GM18498 (cell line): Measurements from ENCODE around the gene OTUB2.

Experiments used
- ATAC-seq: cut with Tn5 transposase; IDR thresholded peaks from one replicate; pipeline ENCODE4 v1.9.1; 2021; ENCODE audit warnings: mild to moderate bottlenecking, moderate library complexity; ENCODE audit not compliant: unreplicated experiment

OTUB2 gene

DNA sequence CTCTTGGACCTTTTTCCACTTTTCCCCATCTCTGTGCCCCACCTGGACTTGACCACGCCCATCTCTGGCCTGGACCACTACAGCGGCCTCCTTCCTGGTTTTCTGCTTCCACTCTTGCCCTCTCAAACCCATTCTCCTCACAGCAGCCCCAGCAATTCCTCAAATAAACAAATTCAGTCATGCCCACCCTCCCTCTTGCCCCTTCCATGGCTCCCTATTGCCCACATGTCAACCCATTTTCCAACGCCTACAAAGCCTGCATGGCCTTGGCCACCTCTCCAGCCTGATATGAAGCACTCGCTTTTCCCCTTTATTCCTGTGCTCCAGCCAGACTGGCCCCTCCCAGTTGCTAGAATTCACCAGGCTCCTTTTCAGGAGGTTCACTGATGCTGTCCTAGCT is 5.9 kb upstream of the OTUB2 start:
- ATAC-seq: no peak

DNA sequence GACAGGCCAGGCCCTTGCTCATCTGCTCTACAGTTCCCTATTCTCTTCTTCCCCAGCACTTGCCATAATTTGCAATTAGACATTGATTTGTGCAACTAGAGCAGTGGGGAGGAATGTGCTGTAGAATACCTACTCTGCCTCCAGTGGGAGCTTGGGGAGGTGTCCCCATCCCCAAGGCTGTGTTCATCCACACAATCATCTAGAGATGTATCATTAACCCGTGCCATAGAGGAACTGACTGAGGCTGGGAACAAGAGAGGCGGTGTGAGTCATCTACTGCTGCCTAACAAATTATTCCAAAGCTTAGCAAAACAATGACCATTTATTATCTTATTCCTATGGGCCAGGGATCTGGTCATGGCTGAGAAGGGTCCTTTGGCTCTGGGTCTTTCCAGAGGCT is 5.1 kb upstream of the OTUB2 start:
- ATAC-seq: no peak

DNA sequence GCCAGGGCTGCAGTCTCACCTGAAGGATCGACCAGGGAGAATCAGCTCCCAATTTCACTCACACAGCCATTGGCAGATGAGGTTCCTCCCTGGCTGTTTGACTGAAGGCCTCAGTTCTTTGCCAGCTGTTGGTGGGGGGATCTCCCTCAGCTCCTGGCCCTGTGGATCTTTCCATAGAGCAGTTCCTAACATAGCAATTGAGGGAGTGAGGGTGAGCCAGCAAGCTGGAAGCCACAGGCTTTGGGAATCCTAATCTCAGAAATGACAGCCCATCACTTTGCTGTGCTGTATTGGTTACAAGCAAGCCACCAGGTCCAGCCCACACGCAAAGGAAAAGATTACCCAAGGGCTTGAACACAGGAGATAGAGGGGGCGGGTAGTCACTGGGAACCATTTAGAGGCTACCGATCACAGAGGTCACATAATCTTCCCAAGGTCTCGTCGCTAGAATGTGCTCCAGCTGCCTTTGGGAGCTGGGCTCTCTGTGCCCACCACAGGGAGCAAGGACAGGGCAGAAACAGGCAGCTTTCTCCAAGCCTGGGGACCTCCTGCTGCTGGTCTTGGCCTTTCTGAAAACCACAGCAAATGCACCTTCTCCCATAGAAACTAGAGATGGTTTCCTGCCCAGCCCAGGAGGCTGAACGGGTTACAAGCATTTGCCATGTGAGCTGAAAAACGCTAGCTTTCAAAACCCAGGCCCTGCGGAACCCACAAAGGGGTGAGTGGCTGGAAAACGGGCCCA is 4.6 kb upstream of the OTUB2 start:
- no peak for ATAC-seq

DNA sequence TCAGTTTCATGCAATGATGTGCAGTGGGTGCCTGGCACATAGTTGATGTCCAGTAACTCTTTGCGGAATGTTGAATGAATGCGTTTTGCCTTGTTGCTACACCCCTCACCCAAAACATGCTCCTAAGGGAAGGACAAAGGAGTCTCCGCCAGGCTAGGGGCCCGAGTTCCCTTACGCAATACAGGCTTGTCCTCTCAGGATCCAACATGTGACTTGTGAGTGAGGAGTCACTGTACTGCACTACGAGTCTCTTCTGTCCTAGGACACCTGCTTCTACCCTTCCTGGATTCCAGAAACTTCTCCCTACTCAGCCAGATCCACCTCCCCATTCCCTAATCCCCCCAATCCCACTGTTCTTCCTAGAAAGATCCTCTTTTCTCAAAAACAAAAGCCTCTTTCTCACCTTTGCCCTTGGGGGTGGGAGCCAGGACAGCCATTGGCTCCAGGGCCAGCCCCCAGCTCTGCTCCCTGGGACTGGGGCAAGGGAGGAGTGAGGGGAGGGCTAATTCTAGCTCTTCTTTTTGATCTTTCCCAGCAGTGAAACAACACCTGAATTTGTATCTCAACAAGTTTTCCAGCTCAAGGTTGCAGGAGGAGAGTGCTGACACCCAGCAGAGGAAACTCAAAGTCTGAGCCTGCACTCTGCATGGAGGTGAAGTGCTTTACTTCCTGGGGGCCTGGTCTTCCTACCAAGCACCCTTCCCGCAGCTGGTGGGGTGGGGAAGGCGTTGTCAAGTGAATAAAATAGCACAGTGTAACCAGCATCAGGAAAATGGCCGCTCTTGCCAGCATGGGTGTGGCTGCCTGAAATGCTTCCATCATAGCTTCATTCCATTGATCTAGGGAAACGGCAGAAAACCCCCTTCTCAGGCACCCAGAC is 3.4 kb upstream of the OTUB2 start:
- ATAC-seq: no peak

DNA sequence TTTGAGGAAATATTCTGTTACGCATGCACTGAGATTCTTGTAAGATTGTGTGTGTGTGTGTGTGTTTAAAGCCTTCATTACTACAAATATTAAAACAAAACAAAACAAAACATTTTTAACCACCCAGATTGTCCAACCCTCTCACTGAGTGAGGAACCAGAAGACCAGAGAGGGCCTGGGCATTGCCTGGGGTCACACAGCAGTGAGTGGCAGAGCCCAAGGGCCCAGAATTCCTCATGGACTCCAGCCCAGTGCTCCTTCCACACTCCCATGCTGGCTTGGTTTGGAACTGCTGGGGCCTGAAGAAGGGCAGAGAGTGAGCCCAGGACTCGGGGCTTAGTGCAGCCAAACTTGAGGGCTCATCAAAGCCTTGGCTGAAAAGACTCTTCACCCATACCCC is 1.6 kb upstream of the OTUB2 start:
- ATAC-seq: no peak

DNA sequence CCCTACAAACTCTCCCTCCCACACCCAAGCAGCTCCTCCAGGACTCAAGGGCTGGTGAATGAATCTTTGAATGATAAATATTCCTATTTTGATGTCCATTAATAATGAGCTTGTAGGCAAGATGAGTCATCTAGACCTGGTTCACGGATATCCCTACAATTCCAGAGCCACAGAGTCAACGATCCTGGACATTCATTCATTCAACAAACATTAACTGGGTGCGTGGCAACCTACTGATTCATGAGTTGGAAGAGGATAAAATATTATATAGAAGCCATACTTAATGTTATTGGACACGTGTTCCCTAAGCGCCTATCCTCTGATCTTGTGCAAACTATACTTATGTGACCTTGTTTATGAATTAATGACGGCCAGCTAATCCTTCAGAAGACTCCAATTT is 420 bp upstream of the OTUB2 start:
- ATAC-seq: no peak

DNA sequence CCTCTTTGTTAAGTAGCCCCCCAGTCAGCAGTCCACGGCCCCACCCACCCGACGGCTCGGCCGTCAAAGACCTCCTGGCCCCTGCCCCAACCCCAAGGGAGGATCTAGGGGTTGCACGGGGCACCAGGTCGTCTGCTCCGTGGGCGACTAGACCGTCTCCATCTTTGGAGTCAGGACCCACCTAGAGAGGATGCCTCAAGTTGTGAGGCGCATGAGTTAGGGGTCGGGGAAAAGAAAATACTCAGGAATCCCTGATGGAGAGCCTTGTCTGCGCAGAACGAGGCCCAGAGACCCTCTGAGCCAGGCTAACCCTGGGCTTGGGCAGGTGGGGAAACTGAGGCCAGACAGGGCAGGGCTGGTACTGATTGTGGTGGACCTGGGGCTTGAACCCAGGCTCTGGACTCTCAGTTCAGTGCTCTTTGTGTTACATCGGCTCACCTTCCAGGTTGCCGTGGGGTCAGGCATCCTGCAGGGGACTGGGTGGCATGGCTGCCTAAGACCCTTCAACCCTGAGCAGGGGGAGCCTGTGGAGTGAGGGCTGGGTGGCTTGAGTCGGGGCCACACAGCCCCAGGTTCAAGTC is 839 bp downstream of the OTUB2 start:
- no peak for ATAC-seq

DNA sequence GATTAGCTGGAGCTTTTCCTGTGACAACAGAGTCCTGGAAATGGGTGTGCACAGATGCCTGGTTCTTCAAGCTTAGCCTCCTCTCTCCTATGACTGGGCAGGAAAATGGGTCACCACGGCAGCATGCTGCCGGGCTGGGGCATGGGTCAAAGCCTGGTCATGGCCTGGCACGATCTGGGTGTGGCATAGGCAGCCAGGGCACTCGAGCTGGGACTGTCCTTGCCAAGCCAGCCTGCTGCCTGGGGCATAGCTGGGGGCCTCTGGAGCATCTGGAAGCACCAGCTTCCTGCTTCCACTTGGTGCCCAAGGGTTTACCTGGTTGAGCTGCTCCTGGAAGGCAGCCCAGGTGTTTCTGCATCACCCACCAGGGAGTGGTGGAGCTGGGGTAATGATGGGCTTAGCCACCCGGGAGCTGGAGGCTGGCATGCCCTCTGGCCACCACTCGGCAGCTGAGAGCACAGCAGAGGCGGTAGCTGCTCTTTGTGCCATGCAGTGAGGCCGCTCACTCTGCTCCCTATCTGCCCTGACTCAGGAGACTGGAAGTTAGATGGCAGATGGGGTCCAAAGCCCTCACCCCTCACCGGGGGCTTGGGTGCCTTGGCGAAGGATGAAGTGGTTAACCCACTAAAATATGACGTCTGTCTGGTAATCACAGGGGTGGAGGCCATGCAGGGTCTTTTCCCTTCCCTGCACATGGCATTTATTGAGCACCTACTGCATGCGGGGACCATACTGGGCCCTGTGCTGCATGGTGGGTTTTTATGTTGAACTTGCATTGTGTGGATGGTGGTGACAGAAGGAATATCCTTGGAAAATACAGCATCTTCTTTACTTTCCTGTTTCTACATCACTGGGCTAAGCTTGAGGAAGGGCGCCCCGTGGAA is 1.7 kb downstream of the OTUB2 start:
- ATAC-seq: no peak

DNA sequence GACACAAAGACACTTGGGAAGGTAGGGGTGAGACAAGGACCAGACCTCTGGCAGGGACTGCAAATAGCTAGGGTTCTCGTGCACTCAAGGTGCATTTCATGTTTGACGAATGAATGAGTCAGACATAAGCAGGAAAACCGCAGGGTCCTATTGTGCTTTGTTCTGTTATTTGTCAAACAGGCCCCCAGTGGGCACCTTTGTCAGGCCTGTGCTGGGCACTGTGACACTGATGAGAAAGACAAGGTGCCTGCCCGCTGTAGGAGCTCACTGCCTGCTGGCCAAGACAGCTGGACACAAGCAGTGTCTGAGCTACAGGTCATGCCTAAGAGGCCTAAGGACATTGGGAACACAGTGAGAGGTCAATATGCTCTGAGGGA is 2.3 kb downstream of the OTUB2 start:
- no peak for ATAC-seq

DNA sequence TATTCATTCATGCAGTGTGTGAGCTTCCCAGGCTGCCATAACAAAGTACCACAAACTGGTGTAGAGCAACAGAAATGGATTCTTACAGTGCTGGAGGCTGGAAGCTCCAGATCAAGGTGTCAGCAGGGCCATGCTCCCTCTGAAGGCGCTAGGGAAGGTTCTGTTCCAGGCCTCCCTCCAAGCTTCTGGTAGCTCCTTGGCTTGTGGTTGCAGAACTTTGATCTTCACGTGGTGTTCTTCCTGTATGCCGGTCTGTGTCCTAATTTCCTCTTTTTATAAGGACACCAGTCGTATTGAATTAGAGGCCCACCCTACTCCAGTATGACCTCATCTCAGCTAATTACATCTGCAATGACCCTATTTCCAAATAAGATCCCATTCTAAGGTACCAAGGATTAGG is 3.1 kb downstream of the OTUB2 start:
- ATAC-seq: no peak

DNA sequence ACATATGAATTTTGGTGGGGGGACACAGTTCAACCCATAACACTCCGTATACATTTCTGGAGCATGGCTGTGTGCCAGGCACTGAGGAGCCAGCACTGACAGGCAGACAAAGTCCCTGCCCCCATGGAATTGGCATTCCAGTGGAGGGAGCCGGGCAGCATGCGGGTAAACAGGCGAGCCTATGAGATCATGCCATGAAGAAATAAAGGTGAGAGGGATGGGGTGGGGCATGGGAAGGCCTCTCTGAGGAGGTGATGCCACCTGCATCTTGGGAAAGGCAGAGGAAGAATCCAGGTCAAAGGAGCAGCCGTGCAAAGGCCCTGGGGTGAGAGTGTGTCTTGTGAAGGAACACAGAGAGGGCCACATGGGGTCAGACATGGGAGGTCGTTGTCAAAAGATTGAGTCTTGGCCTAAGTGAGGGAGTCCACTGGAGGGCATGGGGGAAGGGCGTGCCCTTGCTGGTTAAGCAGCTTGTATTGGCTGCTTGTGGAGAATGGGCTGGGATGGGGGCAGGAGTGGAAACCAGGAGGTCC is 3.6 kb downstream of the OTUB2 start:
- no peak for ATAC-seq

DNA sequence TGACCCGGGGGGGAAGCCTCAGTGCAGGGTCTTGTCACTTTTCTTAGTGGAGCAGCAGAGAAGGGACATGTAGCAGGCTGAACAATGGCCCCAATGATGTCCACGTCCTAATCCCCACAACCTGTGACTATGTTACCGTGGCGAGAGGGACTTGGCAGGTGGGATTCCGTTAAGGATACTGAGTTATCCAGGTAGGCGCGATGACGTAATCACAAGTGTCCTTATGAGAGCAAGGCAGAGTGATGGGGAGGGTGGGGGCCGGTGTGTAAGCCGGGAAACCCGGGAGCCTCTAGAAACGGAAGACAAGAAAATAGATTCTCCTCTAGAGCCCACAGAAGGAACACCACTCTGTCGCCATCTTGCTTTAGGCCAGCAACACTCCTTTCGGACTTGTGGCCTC is 4.4 kb downstream of the OTUB2 start:
- ATAC-seq: no peak

DNA sequence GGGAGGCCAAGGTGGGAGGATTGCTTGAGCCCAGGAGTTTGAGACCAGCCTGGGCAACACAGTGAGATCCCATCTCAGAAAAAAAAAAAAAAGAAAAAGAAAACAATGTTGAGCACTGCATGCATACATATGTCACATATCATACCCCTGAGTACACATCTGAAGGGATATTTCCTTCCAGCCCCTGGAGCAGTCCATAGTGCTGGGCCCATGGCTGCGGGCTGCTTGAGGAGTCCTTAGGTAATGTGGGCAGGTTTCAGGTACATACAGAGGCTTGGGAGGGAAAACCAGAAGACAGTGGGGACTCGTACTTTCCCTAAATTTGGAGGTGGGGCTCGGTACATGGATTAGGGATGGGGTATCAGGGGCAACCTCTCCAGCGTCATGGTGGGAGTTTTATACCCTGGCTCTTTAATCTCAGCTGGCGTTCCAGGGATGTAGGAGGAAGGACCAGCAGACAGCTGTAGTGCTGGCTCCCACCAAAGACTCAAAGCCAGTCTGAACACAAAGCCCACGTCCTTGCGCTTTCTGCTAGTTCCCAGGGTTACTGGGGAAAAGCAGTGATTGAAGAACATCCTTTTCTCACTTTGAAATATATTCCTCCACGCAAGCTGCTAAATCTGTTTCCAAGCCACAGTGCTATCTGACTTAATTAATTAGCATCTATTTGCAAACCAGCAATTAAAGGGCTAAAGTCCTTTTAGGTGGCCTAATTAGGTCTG is 5.2 kb downstream of the OTUB2 start:
- no peak for ATAC-seq

DNA sequence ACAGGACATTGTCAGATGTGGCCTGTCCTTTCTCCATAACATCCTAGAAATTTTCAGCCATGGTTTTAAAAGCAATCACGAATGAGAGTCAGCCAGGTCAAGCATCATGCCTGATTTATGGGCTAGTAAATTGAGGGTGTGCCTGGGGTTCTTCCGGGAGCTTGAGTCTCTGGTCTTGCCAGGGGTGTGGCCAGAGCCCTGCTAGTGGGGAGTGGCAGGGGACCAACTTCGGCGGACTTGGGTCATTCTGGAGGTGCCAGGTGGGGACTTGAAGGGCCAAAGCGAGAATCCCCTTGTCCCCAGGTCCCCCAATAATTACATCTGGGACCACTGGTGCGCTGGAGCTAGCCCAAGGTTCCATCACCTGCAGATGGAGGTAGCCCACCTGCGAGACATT is 5.7 kb downstream of the OTUB2 start:
- no peak for ATAC-seq

DNA sequence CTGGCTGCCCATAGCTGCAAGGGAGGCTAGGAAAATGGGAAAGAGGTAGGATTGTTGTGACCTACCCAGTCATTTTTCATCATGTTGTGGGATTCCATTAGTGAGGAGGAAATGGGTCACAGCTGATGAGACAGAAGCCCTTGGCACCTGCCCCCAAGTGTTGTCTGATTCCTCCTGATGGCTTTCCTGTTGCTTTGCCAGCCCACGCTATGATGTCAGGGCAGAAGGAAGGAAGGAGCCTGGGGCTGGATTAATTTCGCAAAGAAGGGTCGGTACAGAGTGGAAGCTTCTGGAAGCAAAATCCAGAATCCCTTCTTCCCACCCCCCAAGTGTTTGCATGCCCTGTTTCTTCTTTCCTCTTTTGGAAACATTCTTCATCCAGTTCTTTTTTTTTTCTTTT is 8.7 kb downstream of the OTUB2 start:
- ATAC-seq: no peak

DNA sequence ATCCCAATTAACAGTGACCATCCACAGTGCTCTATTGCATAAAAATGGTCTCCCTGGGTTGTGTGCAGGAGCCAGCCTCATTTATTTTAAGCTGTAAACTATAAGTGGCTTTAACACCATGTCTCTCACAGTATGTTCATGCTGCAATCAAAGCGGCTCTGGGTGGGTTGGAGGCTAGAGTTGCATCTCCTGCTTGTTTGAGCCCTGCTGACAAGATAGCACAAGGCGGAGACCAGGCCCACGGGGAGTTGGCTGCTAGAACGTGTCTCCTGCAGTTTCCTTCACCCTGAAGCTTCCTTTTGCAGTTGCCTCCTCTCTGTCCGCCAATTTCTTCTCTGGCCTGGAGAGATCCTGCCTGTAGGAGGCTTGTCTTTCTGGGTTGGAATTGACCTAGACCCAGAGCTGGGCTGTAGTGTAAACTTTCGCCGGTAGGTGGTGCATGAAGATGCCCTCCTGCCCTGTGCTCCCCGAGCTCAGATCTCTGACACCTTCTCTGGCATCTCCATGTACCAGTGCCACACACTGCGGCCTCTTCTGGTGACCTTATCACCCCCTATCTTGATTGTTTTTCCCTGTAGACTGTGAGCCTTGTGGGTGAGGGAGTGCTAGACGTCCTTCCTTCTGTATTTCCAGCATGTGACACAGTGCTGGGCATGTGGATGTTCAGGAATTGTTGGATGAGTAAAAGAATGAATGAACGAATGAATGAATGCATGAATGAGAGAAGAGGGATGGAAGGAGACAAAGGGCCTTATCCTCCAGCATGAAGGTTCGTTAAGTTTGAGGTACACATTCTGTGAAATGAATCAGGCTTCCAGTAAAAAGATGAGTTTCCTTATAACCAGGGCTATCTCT is 10.4 kb downstream of the OTUB2 start:
- ATAC-seq: peak; percentile 94

DNA sequence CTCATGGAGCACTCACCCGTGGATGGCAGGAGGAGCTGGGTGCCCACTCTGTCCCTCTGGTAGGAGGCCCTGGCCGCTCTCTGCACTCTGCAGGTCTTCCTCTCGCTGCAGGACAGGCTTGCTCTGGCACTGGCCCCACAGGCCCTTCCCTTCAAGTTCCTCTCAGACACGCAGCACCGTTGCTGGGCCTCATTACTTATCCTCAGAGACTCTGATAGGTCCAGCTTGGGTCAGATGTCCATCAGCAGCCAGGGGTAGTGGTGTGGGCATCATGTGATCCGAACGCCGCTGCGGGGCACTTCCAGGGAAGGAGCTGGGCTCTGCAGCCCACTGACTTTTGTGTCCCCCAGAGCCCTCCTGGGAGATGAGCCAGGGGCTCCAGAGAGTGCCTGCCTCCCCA is 11.8 kb downstream of the OTUB2 start:
- ATAC-seq: no peak

DNA sequence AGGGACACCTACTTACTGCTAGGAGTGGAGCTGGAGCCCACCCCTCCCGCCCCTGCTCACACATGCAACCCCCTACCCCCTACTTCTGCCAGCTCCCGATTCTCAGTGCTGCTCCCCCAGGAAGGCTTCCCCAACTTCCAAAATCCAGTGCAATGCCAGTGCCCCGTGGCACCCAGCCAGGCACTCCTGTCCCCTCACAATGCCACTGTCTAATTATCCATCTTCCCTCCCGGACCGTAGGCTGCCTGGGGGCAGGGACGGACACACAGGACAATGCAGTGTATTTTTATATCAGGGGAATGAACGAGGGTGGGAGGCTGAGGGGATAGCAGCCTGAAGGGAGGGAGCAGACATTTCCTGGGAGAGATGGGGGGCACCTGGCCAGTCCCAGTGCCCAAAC is 12.4 kb downstream of the OTUB2 start:
- no peak for ATAC-seq

DNA sequence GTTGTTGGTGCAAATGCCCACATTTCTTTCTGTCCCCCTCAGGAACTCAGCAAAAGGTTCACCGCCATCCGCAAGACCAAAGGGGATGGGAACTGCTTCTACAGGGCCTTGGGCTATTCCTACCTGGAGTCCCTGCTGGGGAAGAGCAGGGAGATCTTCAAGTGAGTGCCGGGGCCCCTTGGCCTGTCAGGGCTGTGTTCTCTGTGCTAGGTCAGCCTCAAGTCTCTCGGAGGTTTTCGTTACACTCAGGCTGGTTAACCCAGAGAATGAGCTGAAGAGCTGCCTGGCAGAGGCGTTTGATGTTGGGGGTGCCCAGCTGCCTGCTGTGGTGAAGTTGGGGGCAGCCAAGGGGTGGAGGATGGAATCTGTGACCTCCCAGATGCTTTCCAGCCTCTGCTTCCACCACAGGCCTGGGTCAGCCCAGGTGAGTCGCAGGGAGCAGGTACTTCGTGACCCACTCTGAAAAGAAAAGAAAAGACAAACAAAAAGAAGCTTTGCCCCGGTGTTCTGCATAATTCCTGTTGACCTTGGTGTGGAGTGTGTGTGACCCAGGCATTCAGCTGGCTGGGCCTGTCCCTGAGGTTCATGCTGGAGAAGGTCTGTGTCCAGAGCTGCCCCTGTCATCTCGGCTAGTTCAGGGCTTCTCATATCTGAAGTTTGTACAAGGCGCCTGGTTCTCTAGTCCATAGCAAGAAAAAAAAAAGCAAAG is 12.9 kb downstream of the OTUB2 start:
- ATAC-seq: no peak
